ENCODE measurements around the gene SNAP47. TPM values are rescaled to one million over a fixed set of nuclear protein-coding genes. Genes with fewer than 3 reads are reported as not detected.

The SNAP47 gene
- total RNA-seq, 1 donor from 2014 or later: 29.6 TPM

DNA sequence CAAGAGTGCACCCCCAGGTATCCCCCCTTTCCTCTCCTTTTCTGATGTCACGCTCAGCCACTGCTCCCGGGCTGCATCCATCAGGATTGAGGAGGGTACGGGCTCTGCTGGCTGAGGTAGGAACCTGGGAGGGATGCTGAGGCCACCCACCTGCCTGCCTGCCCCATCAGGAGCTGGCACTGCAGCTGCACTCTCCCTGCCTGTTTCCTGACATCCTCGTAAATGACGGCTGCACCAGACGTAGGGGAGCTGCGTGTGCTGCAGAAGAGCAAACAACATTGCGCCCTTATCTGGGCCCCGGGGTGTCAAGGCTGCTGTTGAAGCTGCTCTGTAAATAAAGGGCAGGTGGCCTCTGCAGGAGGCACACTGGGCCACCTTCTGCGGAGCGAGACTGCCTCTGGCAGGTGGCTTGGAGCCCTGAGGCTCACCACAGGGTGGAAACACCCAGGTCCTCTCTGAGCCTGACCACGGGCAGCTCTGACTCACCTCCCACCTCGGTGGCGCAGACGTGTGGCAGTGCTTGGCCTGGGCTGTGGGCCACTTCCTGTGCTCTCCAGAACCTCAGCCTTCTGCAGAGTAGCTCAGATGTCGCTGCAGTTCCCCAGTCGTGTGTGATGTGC lies 30.9 kb downstream of the SNAP47 start:
- DNase-seq (ENCODE audit: extremely low spot score, unreplicated experiment): no peak
- H3K36me3 Mint-ChIP-seq (ENCODE audit: unreplicated experiment): peaks cover 42% of the 10 kb centered on the region
- H3K4me1 Mint-ChIP-seq (ENCODE audit: unreplicated experiment): peaks cover 29% of the 10 kb centered on the region
- H3K9me3 Mint-ChIP-seq (ENCODE audit: unreplicated experiment): no peaks in the 10 kb centered on the region
- no peak overlapping the region for H3K27ac Mint-ChIP-seq (ENCODE audit: unreplicated experiment)
- H3K4me3 Mint-ChIP-seq (ENCODE audit: unreplicated experiment): no peak overlapping the region
- TF ChIP-seq CTCF (IDR thresholded peaks at IDR 0.05): no peak
- H3K27me3 Mint-ChIP-seq (ENCODE audit: unreplicated experiment): no peaks in the 10 kb centered on the region

DNA sequence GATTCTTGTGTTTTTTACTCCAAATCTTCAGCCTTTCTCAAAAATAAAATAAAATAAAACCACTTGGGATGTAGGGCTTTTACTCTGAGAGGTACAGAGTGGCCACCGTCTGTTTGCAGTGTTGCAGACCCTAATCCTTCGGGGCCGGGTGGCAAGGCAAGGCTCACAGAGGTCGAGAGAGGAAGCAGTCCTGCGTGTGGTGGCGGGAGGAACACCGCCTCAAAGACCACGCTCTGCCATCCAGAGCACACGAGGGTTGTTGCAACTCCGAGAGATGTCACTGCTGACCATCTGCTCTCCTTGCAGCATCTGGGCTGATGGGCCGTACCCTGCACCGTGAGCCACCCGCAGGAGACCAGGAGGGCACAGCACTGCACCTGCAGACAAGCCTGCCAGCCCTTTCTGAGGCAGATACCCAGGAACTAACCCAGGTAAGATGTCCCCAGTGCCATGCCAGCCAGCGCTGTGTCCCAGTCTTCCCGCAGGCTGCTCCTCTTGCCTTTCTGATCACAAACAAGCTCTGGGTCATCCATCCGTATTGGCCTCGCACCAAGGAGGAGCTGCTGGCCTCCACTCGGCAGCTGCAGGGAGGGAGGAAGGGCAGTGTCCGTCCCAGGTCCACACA lies 31.5 kb downstream of the SNAP47 start:
- no peak for TF ChIP-seq CTCF (IDR thresholded peaks at IDR 0.05)
- Mint-ChIP-seq H3K27me3 (ENCODE audit: unreplicated experiment) (no peaks in the 10 kb centered on the region), H3K9me3 (ENCODE audit: unreplicated experiment) (no peaks in the 10 kb centered on the region), H3K36me3 (ENCODE audit: unreplicated experiment) (peaks cover 39% of the 10 kb centered on the region), H3K27ac (ENCODE audit: unreplicated experiment) (no peak overlapping the region), H3K4me1 (ENCODE audit: unreplicated experiment) (peaks cover 29% of the 10 kb centered on the region), H3K4me3 (ENCODE audit: unreplicated experiment) (no peak overlapping the region)
- DNase-seq (ENCODE audit: extremely low spot score, unreplicated experiment): no peak

- no peak for DNase-seq (ENCODE audit: extremely low spot score, unreplicated experiment)
- no peak overlapping the region for H3K27ac Mint-ChIP-seq (ENCODE audit: unreplicated experiment)
- no peaks in the 10 kb centered on the region for H3K9me3 Mint-ChIP-seq (ENCODE audit: unreplicated experiment)
- H3K27me3 Mint-ChIP-seq (ENCODE audit: unreplicated experiment): no peaks in the 10 kb centered on the region
- H3K36me3 Mint-ChIP-seq (ENCODE audit: unreplicated experiment): peaks cover 39% of the 10 kb centered on the region
- peaks cover 26% of the 10 kb centered on the region for H3K4me1 Mint-ChIP-seq (ENCODE audit: unreplicated experiment)
- H3K4me3 Mint-ChIP-seq (ENCODE audit: unreplicated experiment): no peak overlapping the region
- TF ChIP-seq CTCF (IDR thresholded peaks at IDR 0.05): no peak
Observed at GRCh38 chr1:227767401-227768124, 32.3 kb downstream of the SNAP47 start.

DNA sequence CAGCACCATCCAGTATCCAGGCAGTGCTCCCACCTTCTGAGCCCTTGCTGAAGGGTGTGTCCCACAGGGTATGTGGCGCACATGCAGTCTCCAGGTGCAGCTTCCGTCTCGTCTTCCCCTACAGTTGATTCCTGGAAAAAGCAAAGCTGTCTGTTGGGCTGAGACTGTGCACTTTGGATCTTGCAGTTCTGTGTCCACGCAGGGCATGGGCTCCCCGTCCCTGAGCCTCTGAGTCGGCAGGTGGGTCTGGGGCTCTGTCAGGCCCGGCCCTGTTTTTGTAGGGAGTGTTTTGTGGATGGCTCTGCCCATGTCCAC lies 32.8 kb downstream of the SNAP47 start:
- Mint-ChIP-seq H3K27me3 (ENCODE audit: unreplicated experiment) (no peaks in the 10 kb centered on the region), H3K4me3 (ENCODE audit: unreplicated experiment) (no peak overlapping the region), H3K36me3 (ENCODE audit: unreplicated experiment) (peaks cover 39% of the 10 kb centered on the region), H3K9me3 (ENCODE audit: unreplicated experiment) (no peaks in the 10 kb centered on the region), H3K27ac (ENCODE audit: unreplicated experiment) (no peak overlapping the region), H3K4me1 (ENCODE audit: unreplicated experiment) (peaks cover 20% of the 10 kb centered on the region)
- no peak for DNase-seq (ENCODE audit: extremely low spot score, unreplicated experiment)
- no peak for TF ChIP-seq CTCF (IDR thresholded peaks at IDR 0.05)

GRCh38 chr1:227768640-227769039 lies 33.4 kb downstream of the SNAP47 start:
- no peak overlapping the region for H3K27ac Mint-ChIP-seq (ENCODE audit: unreplicated experiment)
- no peak for TF ChIP-seq CTCF (IDR thresholded peaks at IDR 0.05)
- no peaks in the 10 kb centered on the region for H3K27me3 Mint-ChIP-seq (ENCODE audit: unreplicated experiment)
- no peak for DNase-seq (ENCODE audit: extremely low spot score, unreplicated experiment)
- H3K36me3 Mint-ChIP-seq (ENCODE audit: unreplicated experiment): peaks cover 39% of the 10 kb centered on the region
- H3K9me3 Mint-ChIP-seq (ENCODE audit: unreplicated experiment): no peaks in the 10 kb centered on the region
- no peak overlapping the region for H3K4me3 Mint-ChIP-seq (ENCODE audit: unreplicated experiment)
- peaks cover 15% of the 10 kb centered on the region for H3K4me1 Mint-ChIP-seq (ENCODE audit: unreplicated experiment)
